GM18909 (cell line): ENCODE data around the gene SLC35A4.
"Not testable (repeated sequence)": the region's sequence is repeated elsewhere in the genome, so short reads cannot be mapped to it uniquely, and the experiment has no call there.

Experiments
- ATAC-seq: cut with Tn5 transposase; IDR thresholded peaks from one replicate; pipeline ENCODE4 v1.9.1; 2021; ENCODE audit warnings: mild to moderate bottlenecking; ENCODE audit not compliant: unreplicated experiment, poor library complexity

Gene SLC35A4

DNA sequence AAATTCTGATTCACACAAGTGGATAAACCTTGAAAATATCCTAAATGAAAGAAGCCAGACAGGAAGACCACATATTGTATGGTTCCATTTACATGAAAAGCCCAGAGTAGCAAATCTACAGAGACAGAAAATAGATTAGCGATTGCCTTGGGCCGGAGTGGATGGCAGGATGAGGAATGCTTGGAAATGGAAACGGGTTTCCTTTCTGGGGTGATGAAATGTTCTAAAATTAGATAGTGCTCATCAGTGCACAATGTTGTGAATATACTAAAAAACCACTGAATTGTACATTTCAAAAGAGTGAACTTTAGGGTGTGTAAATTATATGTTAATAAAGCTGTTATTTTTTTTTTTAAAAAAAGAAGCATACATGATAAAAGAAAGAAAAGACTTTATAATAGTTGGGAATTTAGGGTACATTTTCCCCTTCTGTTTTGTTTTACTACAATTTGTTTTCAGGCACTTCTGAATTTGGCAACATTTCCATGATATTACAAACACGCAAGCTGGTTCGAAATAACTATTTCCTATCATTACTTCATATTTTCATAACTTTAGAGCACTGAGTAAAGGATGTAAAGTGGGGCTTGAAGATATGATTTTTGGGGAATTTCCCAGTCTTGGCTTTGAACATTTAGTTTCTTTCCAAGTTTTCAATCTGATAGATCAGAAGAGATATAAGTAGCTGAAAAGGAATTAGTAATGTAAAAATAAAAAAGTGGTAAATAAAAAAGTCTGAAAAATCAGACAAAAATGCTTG, 23.9 kb downstream of the SLC35A4 start:
- ATAC-seq = no peak

DNA sequence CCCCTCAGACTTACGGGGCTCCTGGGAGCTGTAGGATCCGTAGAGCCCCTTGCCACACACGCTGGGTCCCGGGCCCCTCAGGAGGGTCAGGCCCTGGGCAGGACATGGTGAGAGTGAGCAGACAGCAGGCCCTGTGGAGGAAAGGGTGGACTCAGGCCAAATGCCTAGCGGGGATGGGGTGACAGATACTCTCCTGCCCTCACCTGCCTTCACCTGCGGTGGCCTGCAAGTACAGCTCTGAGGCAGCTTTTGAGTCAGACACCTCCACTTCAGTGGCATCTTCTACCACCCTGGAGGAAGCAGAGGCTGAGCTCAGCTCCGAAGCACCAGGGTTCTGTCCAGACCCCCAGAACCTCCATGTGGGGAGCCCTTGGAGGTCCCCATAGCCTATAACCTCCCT, 26.2 kb downstream of the SLC35A4 start:
- no peak for ATAC-seq

DNA sequence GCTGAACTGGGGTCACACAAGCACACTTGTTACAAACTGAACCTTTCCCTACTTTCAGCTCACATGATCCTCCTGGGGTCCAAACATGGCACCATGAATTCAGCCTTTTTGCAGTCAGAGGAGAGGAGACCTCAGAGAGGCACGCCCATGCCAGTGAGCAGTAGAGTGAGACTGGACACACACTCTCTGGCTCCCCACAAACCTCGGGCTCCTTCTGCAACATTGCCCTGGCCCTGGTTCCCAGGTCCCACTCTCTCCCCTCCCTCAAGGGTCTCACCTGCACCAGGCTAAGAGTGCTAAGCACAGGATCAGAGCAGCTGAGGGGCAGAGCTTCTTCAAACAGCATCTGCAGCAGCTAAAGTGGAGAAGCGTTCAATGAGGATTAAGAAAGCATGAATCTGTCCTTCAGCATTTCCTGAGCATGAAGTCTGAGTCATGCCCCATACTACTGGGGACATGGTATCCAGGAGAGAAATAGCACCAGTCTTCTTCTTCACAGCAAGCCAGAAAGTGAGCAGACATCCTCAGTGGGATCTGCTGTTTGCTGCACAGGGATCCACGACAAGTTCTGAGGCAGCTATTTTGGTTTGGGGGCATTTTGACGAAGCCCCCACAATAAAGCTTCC, 27.2 kb downstream of the SLC35A4 start:
- ATAC-seq = no peak

DNA sequence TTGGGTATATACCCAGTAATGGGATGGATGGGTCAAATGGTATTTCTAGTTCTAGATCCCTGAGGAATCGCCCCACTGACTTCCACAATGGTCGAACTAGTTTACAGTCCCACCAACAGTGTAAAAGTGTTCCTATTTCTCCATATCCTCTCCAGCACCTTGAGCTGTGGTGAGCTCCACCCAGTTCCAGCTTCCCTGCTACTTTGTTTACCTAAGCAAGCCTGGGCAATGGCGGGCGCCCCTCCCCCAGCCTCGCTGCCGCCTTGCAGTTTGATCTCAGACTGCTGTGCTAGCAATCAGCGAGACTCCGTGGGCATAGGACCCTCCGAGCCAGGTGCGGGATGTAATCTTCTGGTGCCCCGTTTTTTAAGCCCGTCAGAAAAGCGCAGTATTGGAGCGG, 28.4 kb downstream of the SLC35A4 start:
- not testable (repeated sequence) for ATAC-seq

DNA sequence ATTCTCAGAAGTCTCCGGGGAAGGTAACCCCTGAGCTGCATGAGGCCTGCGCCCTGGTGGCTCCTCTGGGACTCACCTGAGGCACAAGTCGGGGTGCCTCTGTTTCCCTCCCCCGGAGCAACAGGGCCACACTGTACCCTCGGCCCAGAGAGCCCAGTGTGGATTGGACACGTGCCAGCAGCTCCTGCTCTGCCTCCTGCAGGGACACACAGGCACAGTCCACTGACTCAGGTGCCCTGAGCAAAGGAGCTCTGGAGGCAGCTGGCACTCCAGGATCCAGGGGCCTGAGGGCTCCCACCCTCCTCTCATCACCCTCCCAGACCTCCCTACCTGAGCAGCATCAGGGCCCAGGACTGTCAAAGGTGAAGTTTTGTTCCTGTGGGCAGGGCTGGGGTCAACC, 29.5 kb downstream of the SLC35A4 start:
- no peak for ATAC-seq

DNA sequence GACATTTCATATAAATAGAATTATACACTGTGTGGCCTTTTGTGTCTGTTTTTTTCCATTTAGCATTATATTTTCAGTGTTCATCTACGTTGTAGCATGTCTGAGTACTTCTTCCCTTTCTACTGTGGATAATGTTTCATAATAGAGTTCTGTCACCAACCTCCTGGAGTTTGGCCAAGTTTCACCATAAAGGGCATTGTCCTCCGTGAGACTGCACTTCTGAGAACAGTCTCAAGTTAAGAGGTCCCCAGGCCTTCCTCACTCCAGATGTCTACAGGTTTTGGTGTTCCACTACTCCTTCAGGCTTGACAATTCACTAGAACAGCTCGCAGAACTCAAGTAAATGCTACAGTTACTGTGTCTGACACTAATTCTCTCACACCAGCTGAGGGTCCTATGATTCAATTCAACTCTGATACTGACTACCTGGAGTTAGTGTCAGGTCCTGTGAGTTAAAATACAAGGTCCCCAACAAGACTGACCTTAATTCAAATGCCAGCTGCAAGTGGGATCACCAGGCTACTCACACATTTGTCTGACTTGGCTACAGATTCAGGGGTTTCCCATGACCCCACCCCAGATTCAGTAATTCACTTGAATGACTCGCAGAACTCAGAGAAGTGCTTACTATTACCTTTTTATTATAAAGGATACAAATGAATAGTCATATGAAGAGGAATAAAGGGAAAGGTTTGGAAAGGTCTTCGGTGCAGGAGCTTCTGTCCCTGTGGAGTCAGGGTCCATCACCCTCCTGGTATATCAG, 31.1 kb downstream of the SLC35A4 start:
- ATAC-seq = no peak

DNA sequence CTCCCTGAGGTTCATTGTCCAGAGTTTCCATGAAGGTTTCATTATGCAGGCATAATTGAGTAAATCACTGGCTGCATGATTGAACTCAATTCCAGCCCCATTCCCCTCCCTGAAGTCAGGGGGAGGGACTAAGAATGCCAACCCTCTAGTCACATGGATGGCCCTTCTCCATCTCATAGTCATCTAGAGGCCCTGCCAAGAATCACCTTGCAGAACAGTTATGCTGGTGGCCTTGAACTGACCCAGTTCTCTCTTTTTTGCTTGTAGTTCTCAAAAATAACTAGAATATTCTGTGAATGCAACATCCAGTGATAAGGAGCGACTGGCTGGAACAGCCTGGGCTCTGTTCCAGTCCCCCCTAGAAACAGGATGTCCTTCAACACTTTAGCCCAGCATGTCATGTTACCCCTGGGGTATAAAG, 31.7 kb downstream of the SLC35A4 start:
- no peak for ATAC-seq

DNA sequence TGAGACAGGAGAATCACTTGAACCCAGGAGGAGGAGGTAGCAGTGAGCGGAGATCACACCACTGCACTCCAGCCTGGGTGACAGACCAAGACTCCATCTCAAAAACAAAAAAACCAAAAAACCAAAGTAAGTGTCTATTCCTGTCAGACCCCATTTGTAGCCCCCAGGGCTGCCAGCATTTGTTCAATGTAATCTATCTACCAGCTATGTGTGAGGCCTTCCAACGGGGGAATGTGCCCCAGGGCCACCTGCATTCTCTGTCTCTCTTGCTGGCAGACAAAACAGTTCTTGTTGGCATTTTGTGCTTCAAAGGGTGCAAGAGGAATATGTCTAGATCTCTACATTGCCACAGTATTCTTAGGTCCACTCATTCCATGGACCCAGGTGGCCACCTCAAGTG, 34.2 kb downstream of the SLC35A4 start:
- no peak for ATAC-seq

DNA sequence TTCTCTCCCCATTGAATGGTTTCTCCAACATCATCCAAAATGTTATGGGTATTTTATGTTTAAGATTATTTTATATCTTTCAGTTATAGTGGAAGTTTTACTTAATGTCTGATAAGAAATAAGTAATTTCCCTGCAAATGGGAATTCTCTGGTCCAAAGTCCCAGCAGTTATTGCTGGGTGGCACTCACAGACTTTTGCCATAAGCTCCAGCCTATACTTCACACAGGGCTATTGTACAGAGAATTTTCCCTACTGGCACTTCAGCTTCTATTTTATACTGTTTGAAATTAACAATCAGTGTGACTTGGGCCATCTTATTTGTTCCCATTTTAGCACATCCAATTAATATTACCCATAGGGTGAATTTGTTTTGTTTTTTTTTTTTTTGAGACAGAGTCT, 35.5 kb downstream of the SLC35A4 start:
- no peak for ATAC-seq

DNA sequence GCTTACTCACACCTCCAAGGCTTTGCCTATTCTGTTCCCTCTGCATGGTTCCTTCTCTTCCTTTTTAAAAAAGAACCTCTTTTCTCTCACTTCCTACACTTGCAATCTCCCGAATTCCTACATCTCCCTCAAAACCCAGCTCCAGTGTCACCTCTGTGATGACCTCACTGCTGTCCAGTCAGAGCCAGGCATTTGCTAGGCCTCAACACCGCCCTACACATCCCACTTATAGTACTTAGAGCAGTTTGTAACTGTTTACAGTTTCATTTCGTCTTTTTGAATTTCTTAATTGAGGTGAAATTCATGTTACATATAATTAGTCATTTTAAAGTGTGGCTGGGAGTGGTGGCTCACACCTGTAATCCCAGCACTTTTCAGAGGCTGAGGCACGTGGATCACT, 37.5 kb downstream of the SLC35A4 start:
- no peak for ATAC-seq

DNA sequence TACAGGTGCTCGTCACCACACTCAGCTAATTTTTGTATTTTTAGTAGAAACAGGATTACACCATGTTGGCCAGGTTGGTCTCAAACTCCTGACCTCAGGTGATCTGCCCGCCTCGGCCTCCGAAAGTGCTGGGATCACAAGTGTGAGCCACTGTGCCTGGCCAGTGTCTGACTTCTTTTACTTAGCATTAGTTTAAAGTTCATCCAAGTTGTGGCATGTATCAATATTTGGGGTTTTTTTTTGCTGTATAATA, 38.7 kb downstream of the SLC35A4 start:
- ATAC-seq = not testable (repeated sequence)

DNA sequence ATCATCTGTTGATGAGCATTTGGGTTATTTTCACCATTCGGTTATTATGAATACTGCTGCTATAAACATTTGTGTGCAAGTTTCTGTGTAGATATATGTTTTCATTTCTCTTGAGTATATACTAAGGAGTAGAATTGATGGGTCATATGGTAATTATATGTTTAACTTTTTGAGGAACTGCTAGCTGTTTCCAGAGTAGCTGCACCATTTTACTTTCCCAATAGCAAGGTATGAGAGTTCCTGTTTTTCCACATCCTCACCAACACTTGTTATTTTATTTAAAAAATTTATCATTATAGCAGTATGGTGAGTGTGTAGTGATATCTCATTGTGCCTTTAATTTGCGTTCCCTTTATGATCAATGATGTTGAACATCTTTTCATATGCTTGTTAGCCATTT, 39.1 kb downstream of the SLC35A4 start:
- ATAC-seq = no peak

DNA sequence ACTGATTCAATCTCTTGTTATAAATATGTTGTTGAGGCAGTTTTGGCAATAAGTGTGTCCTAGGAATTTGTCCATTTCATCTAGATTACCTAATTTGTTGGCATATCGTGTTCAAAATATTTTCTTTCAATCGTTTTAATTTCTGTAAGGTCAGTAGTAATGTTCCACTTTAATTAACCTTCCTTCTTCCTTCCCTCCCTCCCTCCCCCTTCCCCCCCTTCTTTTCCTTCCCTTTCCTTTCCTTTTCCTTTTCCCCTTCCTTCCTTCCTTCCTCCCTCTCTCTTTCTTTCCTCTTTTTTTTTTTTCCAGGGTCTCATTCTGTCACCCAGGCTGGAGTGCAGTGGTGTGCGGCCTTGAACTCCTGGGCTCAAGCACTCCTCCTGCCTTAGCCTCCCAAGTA, 41.3 kb downstream of the SLC35A4 start:
- ATAC-seq = no peak

DNA sequence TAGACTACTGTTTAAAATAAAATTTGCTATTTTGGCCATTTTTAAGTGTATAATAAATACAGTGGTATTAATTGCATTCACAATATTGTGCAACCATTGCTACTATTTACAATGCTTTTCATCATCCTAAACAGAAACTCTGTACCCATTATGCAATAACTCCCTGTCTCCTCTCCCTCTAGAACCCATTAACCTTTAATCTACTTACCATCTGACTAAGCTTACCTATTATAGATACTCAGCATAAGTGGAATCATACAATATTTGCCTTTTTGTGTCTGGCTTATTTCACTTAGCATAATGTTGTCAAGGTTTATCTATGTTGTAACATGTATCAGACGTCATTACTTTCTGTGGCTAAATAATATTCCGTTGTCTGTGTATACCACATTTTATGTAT, 42.4 kb downstream of the SLC35A4 start:
- ATAC-seq = no peak

DNA sequence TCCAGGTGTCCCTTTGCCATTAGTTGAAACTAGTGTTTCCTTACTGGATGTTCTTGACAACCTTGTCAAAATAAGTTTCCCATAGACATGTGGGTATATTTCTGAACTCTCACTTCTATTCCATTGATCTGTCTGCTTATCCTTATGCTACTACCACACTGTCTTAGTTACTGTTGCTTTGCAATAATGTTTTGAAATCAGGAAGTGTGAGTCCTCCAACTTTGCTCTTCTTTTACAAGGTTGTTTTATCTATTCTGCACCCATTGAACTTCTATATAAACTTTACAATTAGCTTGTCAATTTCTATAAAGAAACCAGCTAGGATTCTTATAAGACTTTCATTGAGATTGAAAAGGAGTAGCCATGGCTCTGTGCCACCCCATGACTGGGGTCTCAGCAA, 44.1 kb downstream of the SLC35A4 start:
- no peak for ATAC-seq

DNA sequence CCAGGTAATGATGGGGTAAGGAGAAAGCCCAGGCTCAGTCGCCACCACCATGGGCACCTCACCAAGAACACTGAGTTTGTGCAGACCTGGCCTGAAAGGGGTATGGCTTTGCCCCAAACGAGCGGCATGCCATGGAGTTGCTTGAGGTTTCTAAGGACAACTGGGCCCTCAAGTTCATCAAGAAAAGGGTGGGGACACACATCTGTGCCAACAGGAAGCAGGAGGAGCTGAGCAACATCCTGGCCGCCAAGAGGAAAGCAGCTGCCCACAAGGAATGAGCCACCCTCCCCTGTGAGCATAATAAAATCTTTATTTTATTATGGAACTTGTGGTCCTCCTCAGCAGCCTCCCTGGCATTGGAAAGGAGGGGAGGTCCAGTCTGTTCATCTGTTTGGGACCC, 44.5 kb downstream of the SLC35A4 start:
- no peak for ATAC-seq

DNA sequence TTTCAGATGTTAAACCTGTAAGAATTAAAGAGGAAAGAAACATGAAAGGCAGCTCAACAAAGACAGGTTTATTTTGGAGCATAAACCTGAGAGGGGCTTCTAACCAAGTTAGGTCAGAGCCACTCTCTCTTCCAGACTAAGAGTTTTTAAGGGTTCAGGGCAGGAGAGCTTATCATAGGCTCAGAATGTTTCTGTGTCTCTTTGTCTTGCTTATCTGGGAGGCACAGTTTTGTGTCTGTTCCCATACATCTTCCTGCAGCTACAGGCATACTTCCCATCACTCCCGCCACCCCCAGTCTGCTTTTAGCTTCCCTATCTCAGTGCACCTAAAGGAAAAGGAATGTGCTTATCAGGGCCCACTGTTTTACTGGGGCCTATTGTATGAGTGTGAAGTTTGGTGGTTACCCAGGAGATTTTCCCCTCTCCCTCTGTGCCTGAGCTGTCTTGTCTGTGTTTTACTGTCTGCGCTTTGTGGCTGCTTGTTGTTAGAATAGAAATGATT, 46.4 kb downstream of the SLC35A4 start:
- no peak for ATAC-seq
